Measurements from ENCODE around the gene CREM.
A peak's percentile ranks its signal among the peaks of the same experiment; 100 is the strongest.
"Not testable (repeated sequence)": the region's sequence is repeated elsewhere in the genome, so short reads cannot be mapped to it uniquely, and the experiment has no call there.

Gene CREM

GRCh38 chr10:35126530-35127288, at the start of gene CREM:
CREM (plus strand) TSS chr10:35126846; CDS start chr10:35137836, 10,990 bp downstream.
- peak; percentile 80 for DNase-seq (ENCODE audit: low spot score)

GRCh38 chr10:35079265-35079664, 47.4 kb upstream of the CREM start:
- no peak for DNase-seq (ENCODE audit: low spot score)

DNA sequence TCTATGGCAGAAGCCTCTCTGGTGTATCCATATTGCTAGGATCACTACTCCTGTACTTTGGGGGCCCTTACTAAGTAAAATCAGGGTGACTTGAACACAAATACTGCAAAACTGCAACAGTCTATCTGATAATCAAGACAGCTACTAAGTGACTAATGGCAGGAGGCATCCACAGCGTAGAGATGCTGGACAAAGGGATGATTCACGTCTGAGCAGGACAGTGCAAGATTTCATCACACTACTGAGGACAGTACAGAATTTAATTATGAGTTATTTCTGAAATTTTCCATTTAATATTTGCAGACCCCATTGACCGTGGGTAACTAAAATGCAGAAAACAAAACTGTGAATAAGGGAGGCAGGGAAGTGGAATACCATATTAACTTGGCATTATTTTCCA, 46.9 kb upstream of the CREM start:
- no peak for DNase-seq (ENCODE audit: low spot score)

DNA sequence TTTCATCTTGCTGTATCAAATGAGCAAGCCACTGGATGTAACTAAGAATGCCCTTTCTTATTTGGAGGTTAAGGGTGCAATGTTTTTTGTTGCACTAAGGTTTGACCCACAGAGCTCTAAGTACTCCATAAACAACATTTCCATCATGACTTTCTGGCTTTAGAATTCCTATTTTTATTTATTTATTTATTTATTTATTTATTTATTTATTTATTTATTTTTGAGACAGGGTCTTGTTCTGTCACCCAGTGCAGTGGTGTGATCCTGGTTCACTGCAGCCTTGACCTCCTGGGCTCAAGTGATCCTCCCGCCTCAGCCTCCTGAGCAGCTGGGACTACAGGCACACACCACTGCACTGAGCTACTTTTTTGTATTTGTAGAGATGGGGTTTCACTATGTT, 46.4 kb upstream of the CREM start:
- not testable (repeated sequence) for DNase-seq (ENCODE audit: low spot score)

DNA sequence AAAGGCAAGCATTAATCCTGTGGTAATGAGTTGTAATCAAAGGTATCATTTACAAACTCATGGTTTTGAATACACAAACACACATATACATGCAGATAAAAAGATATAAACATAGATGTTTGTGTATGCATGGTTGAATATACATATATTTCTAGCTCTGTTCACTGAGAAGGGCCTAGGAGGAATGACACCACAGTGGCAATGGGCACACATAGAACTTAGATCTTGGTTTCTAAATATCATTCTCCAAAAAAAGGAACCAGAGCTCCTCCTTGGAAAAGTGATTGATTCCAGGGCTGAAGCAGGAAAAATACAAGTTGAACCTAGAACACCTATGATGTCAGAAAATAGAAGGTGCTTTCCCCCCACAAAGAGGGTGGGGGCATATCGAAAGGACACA, 43.4 kb upstream of the CREM start:
- DNase-seq (ENCODE audit: low spot score), result no peak

- DNase-seq (ENCODE audit: low spot score), result peak; percentile 39
Observed at GRCh38 chr10:35089611-35090161, 37.0 kb upstream of the CREM start.

DNA sequence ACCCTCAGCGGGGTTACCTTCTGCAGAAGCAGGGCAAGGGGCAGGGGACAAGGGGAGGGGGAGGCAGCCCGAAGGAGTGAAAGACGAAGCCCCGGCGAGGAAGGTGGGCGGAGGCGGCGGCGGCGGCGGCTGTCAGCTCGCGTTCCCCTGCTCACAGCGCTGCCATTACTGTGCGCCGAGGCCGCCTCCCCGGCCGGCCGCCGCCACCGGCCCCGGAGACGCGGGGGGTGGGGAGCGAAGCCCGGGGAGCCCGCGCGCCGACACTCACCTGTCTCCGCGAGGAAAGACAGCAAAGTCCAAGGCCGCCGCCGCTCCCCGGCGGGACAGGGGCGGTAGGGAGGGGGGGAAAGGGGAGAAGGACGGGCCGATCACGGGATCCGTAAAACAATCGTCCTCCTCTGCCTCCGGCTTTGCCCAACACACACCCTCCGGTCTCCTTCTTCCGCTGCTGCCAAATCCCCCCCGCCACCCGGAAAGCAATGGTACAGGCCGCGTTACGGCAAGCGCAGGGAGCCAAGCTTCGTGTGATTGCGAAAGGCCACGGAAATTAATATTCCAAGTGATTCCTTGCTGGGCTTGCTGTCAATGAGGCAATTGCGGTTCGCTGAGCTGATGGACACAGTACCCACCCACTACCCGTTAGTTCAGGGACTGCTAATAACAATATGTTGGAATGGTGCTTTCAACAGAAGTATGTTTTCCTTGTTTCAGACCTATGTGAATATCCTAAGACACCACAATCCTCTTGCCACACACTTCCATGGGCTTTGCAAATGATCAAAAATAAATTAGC, 36.3 kb upstream of the CREM start, which contains the start of gene CUL2:
TSS of gene CUL2 (minus strand) at position 180 of the 793 bp plus-strand sequence. CDS start 19,024 bp downstream, outside the sequence.
- peak; percentile 77 for DNase-seq (ENCODE audit: low spot score)

DNA sequence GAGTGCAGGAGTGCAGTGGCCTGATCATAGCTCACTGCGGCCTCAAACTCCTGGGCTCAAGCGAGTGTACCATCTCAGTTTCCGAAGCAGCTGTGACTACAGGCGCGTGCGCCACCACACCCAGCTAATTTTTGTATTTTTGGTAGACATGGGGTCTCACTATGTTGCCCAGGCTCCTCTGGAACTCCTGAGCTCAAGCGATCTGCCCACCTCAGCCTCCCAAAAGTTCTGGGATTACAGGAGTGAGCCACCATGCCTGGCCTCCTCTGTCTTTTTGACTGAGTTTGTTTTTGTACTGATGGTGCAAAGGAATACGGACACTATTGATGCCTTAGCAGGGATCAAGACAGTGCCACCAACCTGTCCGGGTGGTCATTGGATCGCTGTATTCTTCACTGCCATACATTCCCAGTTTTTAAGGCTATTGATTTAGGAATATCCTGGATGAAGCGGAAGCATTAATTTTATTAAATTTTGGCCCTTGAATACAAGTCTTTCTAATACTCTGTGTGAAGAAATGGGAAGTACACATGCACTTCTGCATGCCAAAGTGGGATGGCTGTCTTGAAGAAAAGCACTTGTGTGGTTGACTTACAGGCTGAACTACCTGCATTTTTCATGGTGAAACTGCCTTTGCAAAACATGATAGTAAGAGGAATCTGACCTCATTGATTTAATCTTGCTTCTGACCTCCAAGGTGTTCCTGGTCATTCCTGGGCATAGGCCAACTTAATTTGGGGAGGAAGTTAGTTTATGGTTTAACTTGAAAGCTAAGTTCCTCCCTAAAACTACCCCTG, 34.5 kb upstream of the CREM start:
- DNase-seq (ENCODE audit: low spot score), result no peak

DNA sequence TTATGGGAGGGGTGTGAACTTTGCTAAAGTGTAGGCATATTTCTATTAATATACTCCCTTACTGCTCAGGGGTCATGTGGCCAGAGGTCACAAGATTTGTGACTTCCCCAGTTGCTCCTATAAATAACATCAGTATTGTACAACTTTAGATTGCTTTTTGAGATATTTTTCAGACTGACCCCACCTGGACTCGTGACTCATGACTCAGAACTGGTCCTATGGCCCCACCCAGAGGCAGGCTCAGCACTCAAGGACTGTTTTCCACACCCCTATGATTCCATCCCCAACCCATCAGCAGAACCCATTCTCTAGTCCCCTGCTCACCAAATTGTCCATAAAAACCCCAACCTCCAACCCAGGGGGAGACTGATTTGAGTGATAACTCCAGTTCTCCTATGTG, 33.8 kb upstream of the CREM start:
- no peak for DNase-seq (ENCODE audit: low spot score)

DNA sequence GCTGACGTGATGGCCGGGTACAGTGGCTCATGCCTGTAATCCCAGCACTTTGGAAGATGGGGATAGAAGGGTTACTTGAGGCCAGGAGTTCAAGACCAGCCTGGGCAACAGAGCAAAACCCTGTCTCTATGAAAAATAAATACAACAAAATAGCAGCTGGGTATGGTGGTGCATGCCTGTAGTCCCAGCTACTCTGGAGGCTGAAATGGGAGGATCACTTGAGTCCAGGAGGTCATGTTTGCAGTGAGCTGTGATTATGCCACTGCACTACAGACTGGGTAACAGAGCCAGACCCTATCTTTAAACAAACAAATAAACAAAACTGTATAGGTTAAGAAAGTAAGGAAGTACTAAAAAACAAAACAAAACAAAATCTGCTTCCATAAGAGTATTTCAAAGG, 30.3 kb upstream of the CREM start:
- DNase-seq (ENCODE audit: low spot score), result no peak

DNA sequence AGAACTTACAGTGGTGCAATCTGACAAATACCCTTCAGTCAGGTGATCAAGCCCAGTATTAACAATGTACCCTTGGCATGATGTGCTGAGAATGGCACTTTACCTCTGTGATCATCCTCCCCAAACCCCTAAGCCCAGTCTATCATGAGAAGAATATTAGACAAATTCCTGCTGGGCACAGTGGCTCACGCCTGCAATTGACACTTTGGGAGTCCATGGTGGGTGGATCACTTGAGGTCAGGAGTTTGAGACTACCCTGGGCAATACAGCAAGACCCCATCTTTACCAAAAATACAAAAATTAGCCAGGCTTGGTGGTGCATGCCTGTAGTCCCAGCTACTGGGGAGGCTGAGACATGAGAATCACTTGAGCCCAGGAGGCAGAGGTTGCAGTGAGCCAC, 29.1 kb upstream of the CREM start:
- no peak for DNase-seq (ENCODE audit: low spot score)

DNA sequence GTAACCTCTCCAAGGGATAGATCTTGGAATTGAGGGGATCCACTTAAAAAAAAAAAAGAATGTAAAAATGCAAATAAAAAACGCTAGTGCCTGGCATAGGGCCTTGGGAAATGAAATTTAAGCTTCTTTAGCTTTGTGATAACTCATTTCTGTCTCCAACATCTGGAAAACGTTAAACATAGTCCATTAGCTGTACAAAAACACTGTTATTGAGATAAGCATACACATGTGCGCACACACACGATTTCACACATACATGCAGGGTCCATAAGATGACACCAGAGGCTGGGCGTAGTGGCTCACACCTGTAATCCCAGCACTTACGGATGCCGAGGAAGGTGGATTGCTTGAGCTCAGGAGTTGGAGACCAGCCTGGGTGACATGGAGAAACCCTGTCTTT, 22.8 kb upstream of the CREM start:
- no peak for DNase-seq (ENCODE audit: low spot score)

- no peak for DNase-seq (ENCODE audit: low spot score)
Observed at GRCh38 chr10:35112571-35112970, 14.1 kb upstream of the CREM start.

GRCh38 chr10:35119378-35119777, 7.3 kb upstream of the CREM start:
- no peak for DNase-seq (ENCODE audit: low spot score)

DNA sequence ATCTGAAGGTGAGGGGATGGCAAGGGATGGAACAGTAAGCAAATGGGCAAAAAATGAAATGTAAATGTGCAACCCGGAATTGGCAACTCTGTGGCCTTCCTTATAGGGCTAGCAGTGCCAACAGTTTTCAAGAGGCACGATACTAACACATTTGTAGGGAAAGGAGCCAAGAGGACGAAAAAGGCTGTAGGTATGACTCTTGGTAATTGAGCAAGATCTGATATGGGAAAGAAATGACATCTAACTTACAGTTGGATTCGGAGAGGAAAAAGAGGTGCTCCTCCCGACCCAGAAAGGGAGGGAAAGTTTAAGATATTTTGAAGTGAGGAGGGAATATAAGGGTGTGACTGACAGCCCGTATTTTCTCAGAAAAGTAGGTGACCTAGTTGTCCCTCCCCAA, 2.1 kb upstream of the CREM start:
- DNase-seq (ENCODE audit: low spot score), result no peak

DNA sequence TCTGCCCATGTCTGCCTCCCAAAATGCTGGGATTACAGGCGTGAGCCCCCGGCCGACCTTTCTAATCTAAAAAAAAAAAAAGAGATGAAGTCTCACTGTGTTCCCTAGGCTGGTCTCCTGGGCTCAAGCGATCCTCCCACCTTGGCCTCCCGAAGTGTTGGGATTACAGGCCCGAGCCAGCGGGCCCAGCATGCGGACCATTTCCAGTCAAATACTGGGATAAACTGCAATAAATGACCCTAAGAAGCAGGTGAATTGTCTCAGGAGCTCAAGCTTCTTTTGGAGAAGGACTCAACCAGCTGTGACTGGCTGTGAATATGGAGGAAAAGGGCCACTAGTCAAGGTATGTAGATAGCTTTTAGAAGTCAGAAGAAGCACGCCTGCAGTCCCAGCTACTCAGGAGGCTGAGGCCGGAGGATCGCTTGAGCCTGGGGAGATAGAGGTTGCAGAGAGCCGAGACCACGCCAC, 550 bp upstream of the CREM start:
- no peak for DNase-seq (ENCODE audit: low spot score)

GRCh38 chr10:35127289-35127891, 744 bp downstream of the CREM start:
- DNase-seq (ENCODE audit: low spot score), result peak; percentile 27

- DNase-seq (ENCODE audit: low spot score), result no peak
Observed at GRCh38 chr10:35129185-35129674, 2.6 kb downstream of the CREM start.

DNA sequence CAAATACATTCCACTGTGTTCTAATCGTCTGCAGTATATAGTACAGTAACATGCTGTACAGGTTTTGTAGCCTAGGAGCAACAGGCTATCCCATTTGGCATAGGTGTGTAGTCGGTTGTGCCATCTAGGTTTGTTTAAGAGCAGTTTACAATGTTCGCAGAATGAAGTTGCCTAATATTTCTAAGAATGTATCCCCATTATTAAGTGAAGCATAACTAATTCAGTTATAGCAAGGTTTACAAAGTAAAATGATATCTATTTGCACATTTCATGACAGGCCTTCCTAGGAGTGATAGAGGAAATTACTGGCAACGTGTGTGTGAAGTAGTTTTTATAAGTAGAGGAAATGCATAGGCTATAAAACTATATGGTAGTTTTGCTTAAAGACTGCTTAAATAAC, 4.0 kb downstream of the CREM start:
- DNase-seq (ENCODE audit: low spot score), result no peak

- DNase-seq (ENCODE audit: low spot score), result no peak
Observed at GRCh38 chr10:35132727-35133126, 6.1 kb downstream of the CREM start.

DNA sequence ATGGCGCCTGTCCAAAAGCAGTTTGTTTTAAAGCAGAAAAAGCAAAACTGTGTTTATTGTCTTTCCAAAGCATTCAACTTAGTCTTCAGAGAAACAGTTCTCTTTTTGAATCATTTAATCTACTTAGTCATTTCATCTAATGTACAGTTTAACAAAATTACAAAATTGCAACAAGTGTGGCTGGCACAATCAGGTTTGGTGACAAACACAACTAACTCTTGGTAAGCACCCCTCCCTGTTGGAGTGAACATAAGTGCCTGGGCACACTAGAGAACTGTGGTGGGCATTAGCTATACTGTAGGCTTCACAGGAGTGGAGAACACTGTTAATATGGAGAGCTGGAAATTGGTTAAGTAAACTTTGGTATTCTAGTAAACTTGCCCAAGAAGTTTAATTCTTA, 6.9 kb downstream of the CREM start:
- DNase-seq (ENCODE audit: low spot score), result no peak

DNA sequence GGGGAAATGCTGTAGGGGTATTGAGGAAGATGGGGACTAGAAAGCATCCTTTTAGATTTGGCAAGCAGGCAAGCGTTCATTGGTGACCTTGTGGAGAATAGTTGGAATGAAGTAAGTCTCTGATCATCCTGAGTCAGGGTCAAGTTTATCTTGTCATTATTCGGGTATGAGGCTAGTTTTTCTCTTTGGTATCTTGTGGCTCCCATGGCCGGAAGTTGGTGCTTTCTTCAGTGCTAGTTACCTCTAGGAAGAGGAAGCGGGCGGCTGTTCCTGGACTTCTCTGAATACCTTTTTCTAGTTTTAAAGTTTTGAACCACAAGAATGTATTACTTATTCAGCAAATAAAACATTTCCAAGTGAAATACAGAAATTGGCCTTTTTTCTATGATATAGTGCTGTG, 9.2 kb downstream of the CREM start:
- no peak for DNase-seq (ENCODE audit: low spot score)

Data from HuH-7.5 (cell line).